ENCODE results near the gene MAP9. TPM values are rescaled to one million over a fixed set of nuclear protein-coding genes. Genes with fewer than 3 reads are reported as not detected.

Gene MAP9
- total RNA-seq, 1 donor, result 17.7 TPM

- no peak for TF ChIP-seq CTCF (IDR thresholded peaks at IDR 0.05; ENCODE audit: insufficient read depth, low read depth, low read length)
- no peak for DNase-seq (ENCODE audit: low read depth)
- no peak overlapping the region for H3K4me3 ChIP-seq (ENCODE audit: low read depth, low read length)
Observed at GRCh38 chr4:155408796-155409195, 32.0 kb upstream of the MAP9 start.

GRCh38 chr4:155407480-155407879, 30.7 kb upstream of the MAP9 start:
- no peak overlapping the region for H3K4me3 ChIP-seq (ENCODE audit: low read depth, low read length)
- no peak for DNase-seq (ENCODE audit: low read depth)
- no peak for TF ChIP-seq CTCF (IDR thresholded peaks at IDR 0.05; ENCODE audit: insufficient read depth, low read depth, low read length)

- no peak for TF ChIP-seq CTCF (IDR thresholded peaks at IDR 0.05; ENCODE audit: insufficient read depth, low read depth, low read length)
- H3K4me3 ChIP-seq (ENCODE audit: low read depth, low read length), result no peak overlapping the region
- peak; percentile 71 for DNase-seq (ENCODE audit: low read depth)
Observed at GRCh38 chr4:155405059-155405458, 28.3 kb upstream of the MAP9 start.

- DNase-seq (ENCODE audit: low read depth), result peak; percentile 54
- peak; percentile 29 for TF ChIP-seq CTCF (IDR thresholded peaks at IDR 0.05; ENCODE audit: insufficient read depth, low read depth, low read length)
- H3K4me3 ChIP-seq (ENCODE audit: low read depth, low read length), result no peak overlapping the region
Observed at GRCh38 chr4:155403886-155404285, 27.1 kb upstream of the MAP9 start.

GRCh38 chr4:155402941-155403340, 26.2 kb upstream of the MAP9 start:
- DNase-seq (ENCODE audit: low read depth), result no peak
- H3K4me3 ChIP-seq (ENCODE audit: low read depth, low read length), result no peak overlapping the region
- TF ChIP-seq CTCF (IDR thresholded peaks at IDR 0.05; ENCODE audit: insufficient read depth, low read depth, low read length), result no peak

GRCh38 chr4:155400893-155401292, 24.1 kb upstream of the MAP9 start:
- no peak overlapping the region for H3K4me3 ChIP-seq (ENCODE audit: low read depth, low read length)
- DNase-seq (ENCODE audit: low read depth), result no peak
- no peak for TF ChIP-seq CTCF (IDR thresholded peaks at IDR 0.05; ENCODE audit: insufficient read depth, low read depth, low read length)

GRCh38 chr4:155399974-155400697, 23.4 kb upstream of the MAP9 start:
- H3K4me3 ChIP-seq (ENCODE audit: low read depth, low read length), result no peak overlapping the region
- TF ChIP-seq CTCF (IDR thresholded peaks at IDR 0.05; ENCODE audit: insufficient read depth, low read depth, low read length), result no peak
- no peak for DNase-seq (ENCODE audit: low read depth)

All from fibroblast of villous mesenchyme (primary cell).